Activated CD8-positive, alpha-beta memory T cell treated with anti-CD3 and anti-CD28 coated beads for 4 hours (primary cell): ENCODE results near the gene DLX2.

ENCODE experiments used
- DNase-seq, 2 donors: peaks; one replicate each; pipeline ENCODE4 v3.0.0-alpha.2; 2020; ENCODE audit warnings: low read depth in 2 of 2

DLX2 gene

GRCh38 chr2:172094294-172095145 lies 8.2 kb downstream of the DLX2 start:
- no peak for DNase-seq

GRCh38 chr2:172093416-172094293 lies 9.0 kb downstream of the DLX2 start:
- no peak for DNase-seq

DNA sequence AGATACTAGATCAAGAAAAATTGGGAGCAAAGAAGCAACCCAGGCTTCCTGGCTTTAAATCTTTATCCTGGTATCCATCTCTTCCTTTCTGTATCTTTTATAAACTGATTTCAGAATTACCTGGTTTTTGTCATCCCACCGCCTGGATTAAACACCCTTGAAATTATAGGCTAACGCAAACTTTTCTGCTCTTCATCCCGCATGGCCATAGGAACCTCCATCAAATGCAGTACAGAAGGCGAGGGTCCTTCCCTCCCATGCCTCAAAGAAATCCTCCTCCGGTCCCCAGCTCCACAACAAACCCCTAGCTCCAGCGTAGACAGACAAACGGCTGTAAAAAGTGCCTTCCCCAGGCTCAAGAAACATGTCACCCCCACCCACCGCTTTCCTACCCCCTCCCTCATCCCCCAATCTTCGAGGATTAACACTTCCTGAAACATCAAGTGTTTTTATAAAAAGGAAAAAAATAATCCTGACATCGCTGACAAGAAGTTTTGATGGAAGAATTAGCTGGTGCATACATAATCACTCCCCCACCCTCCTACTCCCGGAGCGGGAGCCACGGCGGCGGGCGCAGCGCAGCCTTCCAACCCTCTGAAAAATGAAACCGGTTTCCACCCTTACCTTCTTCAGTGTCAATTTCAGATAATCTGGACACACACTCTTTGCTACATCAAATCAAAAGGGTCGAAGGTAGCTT lies 9.8 kb downstream of the DLX2 start:
- DNase-seq, result no peak

DNA sequence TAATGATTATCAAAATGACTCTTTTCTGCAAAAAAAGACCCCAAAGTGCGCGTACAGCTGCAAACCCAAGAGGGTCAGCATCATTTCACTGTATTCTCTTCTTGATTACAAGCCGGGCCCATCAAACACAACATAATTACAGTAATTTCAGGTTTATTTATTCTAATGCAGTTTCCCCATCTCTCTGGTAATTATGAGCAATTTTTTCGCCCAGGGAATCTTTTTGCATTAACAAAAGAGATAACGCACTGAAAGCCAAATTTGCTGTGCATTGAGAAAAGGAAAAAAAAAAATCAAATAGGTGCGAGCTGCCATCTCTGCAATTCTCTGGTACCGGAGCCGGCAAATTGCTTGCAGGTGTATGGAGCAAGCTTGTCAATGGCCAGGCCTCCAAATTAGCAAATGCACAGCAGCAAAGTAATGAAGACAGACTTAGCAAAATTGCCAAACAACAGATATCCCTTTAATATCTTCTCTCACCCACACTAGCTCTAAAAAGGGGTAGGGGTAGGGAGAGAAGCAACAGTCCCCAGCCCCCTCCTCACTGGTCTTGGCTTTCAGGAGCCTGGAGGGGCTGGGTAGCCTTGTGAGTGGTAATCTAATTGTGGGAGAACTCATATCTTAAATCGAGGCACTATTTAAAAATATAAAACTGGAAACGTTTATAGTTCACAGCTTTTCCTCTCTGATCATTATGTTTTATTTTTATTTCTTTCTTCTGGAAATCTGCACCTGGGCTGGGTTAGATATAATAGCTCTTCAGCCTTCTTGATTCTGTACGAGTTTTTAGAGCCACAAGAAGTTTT lies 10.7 kb downstream of the DLX2 start:
- no peak for DNase-seq

- no peak for DNase-seq
Observed at GRCh38 chr2:172091000-172091641, 11.6 kb downstream of the DLX2 start.

DNA sequence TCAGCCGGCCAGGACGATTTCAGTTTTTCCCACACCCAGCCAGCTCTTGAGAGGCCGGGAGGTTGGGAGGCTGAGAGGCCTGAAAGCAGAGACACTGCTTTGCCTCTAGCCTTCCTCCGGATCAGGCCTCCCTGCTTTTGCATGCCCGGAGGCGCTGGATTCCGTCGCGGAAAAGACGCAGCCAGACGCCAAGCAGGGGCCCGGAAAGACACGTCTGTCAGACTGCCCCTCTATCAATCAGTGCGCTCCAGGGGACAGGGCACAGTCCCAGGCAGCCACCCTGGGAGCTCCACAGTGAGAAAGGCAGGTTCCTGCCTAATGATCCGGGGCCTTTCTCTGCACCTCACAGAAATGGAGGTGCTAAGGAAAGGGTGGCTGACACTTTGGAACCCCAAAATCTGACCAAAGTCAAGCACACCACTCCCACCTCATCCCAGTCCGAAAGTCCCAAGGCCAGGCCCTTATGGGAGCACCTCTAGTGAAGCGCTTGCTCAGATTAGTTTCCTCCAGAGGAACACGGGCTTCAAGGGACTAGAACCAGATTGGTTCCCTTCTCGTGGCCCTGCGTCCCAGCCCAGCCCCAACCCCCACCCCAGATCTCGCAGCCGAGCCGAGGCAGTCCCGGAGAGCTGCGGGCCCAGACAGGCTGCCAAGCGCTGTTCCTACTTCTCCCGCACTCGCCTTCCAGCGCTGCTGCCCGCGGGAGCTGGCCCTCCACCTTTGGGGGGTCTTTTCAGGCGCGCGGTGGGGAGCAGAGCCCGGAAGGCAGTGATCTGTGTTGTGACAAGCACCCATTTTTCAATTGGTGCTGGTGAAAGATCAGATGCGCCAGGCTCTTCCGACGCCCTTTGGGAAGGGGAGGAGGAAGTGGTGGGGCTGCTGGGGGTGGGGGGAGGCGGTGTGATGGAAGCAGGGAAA lies 12.4 kb downstream of the DLX2 start:
- DNase-seq, result no peak

- DNase-seq, result no peak
Observed at GRCh38 chr2:172089633-172090032, 13.1 kb downstream of the DLX2 start.

- DNase-seq, result no peak
Observed at GRCh38 chr2:172089005-172089504, 13.6 kb downstream of the DLX2 start.

DNA sequence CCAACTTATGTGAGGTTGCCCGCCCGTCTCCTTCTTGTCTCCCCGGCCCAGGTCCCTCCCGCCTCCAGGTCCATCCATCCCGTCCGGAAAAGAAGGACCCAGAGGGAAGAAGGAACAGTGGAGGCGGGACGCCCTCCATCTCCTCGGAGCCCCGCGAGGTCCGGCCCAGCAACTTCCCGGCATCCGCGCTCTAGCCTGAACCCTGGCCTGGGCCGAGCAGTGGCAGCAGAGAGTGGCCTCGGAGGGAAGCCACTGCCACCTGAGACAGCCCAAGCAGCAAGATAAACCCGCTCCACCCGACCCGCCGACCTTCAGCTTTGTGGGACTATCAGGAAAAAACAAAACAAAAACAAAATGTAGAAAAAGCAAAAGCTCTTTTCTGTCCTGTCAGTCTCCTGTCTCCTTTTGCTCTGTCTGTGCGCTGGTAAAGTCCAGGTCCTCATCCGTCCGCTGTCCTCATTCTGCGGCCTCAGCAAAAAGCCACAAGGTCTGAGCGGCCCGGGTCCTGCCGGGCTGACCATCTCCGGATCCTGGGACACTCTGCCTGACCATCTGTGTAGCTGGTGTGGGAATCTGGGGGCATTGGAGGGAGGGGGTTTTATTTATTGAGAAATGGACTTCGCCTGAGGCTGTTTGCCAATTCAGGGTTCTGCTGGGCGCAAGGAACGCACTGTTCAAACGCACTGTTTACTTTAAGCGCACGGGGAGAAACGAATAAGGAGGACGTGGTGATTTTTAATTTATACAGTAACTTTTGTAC lies 14.3 kb downstream of the DLX2 start:
- DNase-seq, result no peak

- no peak for DNase-seq
Observed at GRCh38 chr2:172087780-172088244, 14.9 kb downstream of the DLX2 start.

GRCh38 chr2:172087207-172087779 lies 15.4 kb downstream of the DLX2 start:
- no peak for DNase-seq

- no peak for DNase-seq
Observed at GRCh38 chr2:172086241-172087206, 16.2 kb downstream of the DLX2 start.

GRCh38 chr2:172085460-172086159 lies 17.1 kb downstream of the DLX2 start, which contains the start of gene DLX1:
Gene DLX1, plus strand, starts transcription at chr2:172085507. Its CDS starts 171 bp downstream, at chr2:172085678.
- no peak for DNase-seq

GRCh38 chr2:172084645-172085459 lies 17.8 kb downstream of the DLX2 start:
- DNase-seq, result no peak

- no peak for DNase-seq
Observed at GRCh38 chr2:172084395-172084644, 18.4 kb downstream of the DLX2 start.
